Spleen (tissue), 11 donors: ENCODE results near the gene PTN. TPM values are rescaled to one million over a fixed set of nuclear protein-coding genes. Genes with fewer than 3 reads are reported as not detected.

Source experiments
- DNase-seq: peaks from one replicate; pipeline ENCODE4 v3.0.0-alpha.2; 2020
- H3K27ac ChIP-seq, 8 donors: fragments of 200-600 bp; sonication (generic) in 7 of 8; 1 replicate in 4 of 8; 2 replicates in 4 of 8; pipeline versions ENCODE4 v1.5.0 to v1.8.0; 2016 to 2021; ENCODE audit warnings: inconsistent platforms in 4 of 8, mild to moderate bottlenecking in 4 of 8, moderate library complexity in 1 of 8
- H3K27me3 ChIP-seq, 7 donors: fragments of 200-600 bp; sonication (generic) in 6 of 7; replicated peaks in 1 of 7; 1 replicate in 4 of 7; 2 replicates in 3 of 7; pipeline versions ENCODE4 v1.5.0 to v1.8.0; 2016 to 2021; ENCODE audit warnings: inconsistent platforms in 3 of 7, mild to moderate bottlenecking in 1 of 7
- H3K36me3 ChIP-seq, 6 donors: fragments of 200-600 bp; sonication (generic) in 5 of 6; 1 replicate in 4 of 6; 2 replicates in 2 of 6; pipeline versions ENCODE4 v1.5.0 to v1.8.0; 2016 to 2021; ENCODE audit warnings: inconsistent platforms in 2 of 6
- H3K4me1 ChIP-seq, 6 donors: fragments of 200-600 bp; sonication (generic) in 5 of 6; 1 replicate in 3 of 6; 2 replicates in 3 of 6; pipeline versions ENCODE4 v1.5.0 to v1.8.0; 2016 to 2021; ENCODE audit warnings: inconsistent platforms in 3 of 6
- H3K4me3 ChIP-seq, 8 donors: fragments of 200-600 bp; sonication (generic) in 7 of 8; 1 replicate in 4 of 8; 2 replicates in 4 of 8; pipeline versions ENCODE4 v1.5.0 to v1.8.0; 2016 to 2021; ENCODE audit warnings: inconsistent platforms in 4 of 8, mild to moderate bottlenecking in 4 of 8, moderate library complexity in 2 of 8
- H3K9me3 ChIP-seq, 8 donors: fragments of 200-600 bp; sonication (generic) in 7 of 8; 1 replicate in 4 of 8; 2 replicates in 4 of 8; pipeline versions ENCODE4 v1.5.0 to v1.8.0; 2016 to 2021; ENCODE audit warnings: inconsistent platforms in 4 of 8
- CTCF ChIP-seq, 11 experiments: fragments of 200-600 bp in 7 of 11; fragments of 450-650 bp in 4 of 11; sonication (generic) in 4 of 11; IDR thresholded peaks in 8 of 11; conservative IDR thresholded peaks in 3 of 11; 1 replicate in 7 of 11; 2 replicates in 4 of 11; pipeline versions ENCODE4 v1.4.0 to v1.8.0; 2016 to 2021; ENCODE audit warnings: antibody characterized with exemption in 11 of 11, inconsistent platforms in 4 of 11, mild to moderate bottlenecking in 1 of 11
- POLR2A ChIP-seq, 3 donors: fragments of 450-650 bp; IDR thresholded peaks; one replicate each; pipeline ENCODE4 v1.5.1; 2017; ENCODE audit warnings: antibody characterized with exemption in 3 of 3, mild to moderate bottlenecking in 1 of 3
- POLR2AphosphoS5 ChIP-seq, 3 donors: sonication (generic); formaldehyde crosslinking; IDR thresholded peaks; one replicate each; pipeline ENCODE4 v1.5.1; 2017; ENCODE audit warnings: antibody characterized with exemption in 3 of 3
- WGBS, 5 donors: extraction: QIAGEN DNeasy Blood & Tissue Kit in 3 of 5; methylation state at CpG; one replicate each; pipeline versions ENCODE4 v1.1.5 to v1.1.7; 2013 to 2018; 5-methylcytosine and 5-hydroxymethylcytosine counted together
- intact Hi-C: fragments of 100-400 bp; cut with DNase I; formaldehyde crosslinking; loops from one replicate; pipeline ENCODE4 v1.15.0; 2023; ENCODE audit warnings: low total_unique reads
- polyA plus RNA-seq, 3 donors: library from polyadenylated mRNA; stranded (reverse); fragments of 200-250 nt; gene quantifications; one replicate each; pipeline ENCODE4 v1.2.1, GENCODE V29; 2013
- total RNA-seq, 7 donors: library from RNA; depleted of rRNA in 3 of 7; stranded (reverse); fragments of >200 nt in 3 of 7; fragmentation: NEBNext Ultra II Directional in 4 of 7; extraction: Animal tissue kit (Norgen Biotek cat#: 25700) in 4 of 7; gene quantifications; one replicate each; pipeline versions ENCODE4 v1.1.0 to v1.2.1, GENCODE V29; 2016 to 2021
- donor health status: healthy with polysubstance abuse.
- donor health status: DM: no; HTN: no; CAD: no; lungs with moderate emphysema.
- donor health status: DM: no; HTN: no; CAD: no.
- donor health status: Bipolar disorder and iron deficiency.
- donor health status: healthy.
- donor health status: DM: no; HTN: no; CAD: no.
- donor health status: DM: yes; HTN: yes; CAD: no.

PTN gene
- total and polyA plus RNA-seq, 10 donors: 2.1 to 21.1 (median 6.2) TPM

GRCh38 chr7:137337902-137338301 lies 5.6 kb downstream of the PTN start:
- Histone ChIP-seq H3K36me3 (no peaks in the 10 kb centered on the region), H3K9me3 (peaks cover 0 to 6% (median 0%) of the 10 kb centered on the region in 8 donors)
- TF ChIP-seq CTCF (IDR thresholded peaks at IDR 0.05 in 8 of 11, conservative IDR thresholded peaks at IDR 0.05 in 3 of 11) (no peak), POLR2AphosphoS5 (IDR thresholded peaks at IDR 0.05) (no peak), POLR2A (IDR thresholded peaks at IDR 0.05) (no peak)

GRCh38 chr7:137335814-137336213 lies 7.7 kb downstream of the PTN start:
- no peaks in the 10 kb centered on the region for H3K36me3 ChIP-seq
- H3K27me3 ChIP-seq: no peaks in the 10 kb centered on the region
- no peak for DNase-seq
- H3K4me3 ChIP-seq: no peak overlapping the region
- H3K4me1 ChIP-seq: no peaks in the 10 kb centered on the region
- peaks cover 0 to 8% (median 0%) of the 10 kb centered on the region in 8 donors for H3K9me3 ChIP-seq
- no peak for TF ChIP-seq CTCF (IDR thresholded peaks at IDR 0.05 in 8 of 11, conservative IDR thresholded peaks at IDR 0.05 in 3 of 11)
- no peak for TF ChIP-seq POLR2A (IDR thresholded peaks at IDR 0.05)
- TF ChIP-seq POLR2AphosphoS5 (IDR thresholded peaks at IDR 0.05): no peak
- H3K27ac ChIP-seq: no peak overlapping the region
- intact Hi-C loops: no loop called here
- 67 to 92% (median 90%) methylated on average over 4 of the region's 4 CpGs for WGBS, 5 donors

More at GRCh38 chr7:137337902-137338301, 5.6 kb downstream of the PTN start:
- no peak for DNase-seq
- 53 to 65% (median 58%) methylated on average over 2 of the region's 2 CpGs for WGBS, 5 donors
- intact Hi-C loops: no loop called here
- no peaks in the 10 kb centered on the region for H3K27me3 ChIP-seq
- no peak overlapping the region for H3K4me3 ChIP-seq
- no peak overlapping the region for H3K27ac ChIP-seq
- no peaks in the 10 kb centered on the region for H3K4me1 ChIP-seq

GRCh38 chr7:137331378-137331777 lies 12.2 kb downstream of the PTN start:
- TF ChIP-seq POLR2A (IDR thresholded peaks at IDR 0.05) (no peak), CTCF (IDR thresholded peaks at IDR 0.05 in 8 of 11, conservative IDR thresholded peaks at IDR 0.05 in 3 of 11) (no peak), POLR2AphosphoS5 (IDR thresholded peaks at IDR 0.05) (no peak)
- Histone ChIP-seq H3K4me3 (no peak overlapping the region), H3K4me1 (no peaks in the 10 kb centered on the region), H3K9me3 (peaks cover 0 to 8% (median 0%) of the 10 kb centered on the region in 8 donors), H3K27ac (no peak overlapping the region), H3K36me3 (no peaks in the 10 kb centered on the region), H3K27me3 (no peaks in the 10 kb centered on the region)
- intact Hi-C loops: no loop called here
- WGBS, 5 donors: 64 to 82% (median 68%) methylated on average over 8 of the region's 8 CpGs
- no peak for DNase-seq

- Histone ChIP-seq H3K4me3 (no peak overlapping the region), H3K9me3 (peaks cover 0 to 8% (median 0%) of the 10 kb centered on the region in 8 donors), H3K27ac (no peak overlapping the region), H3K4me1 (no peaks in the 10 kb centered on the region), H3K36me3 (no peaks in the 10 kb centered on the region), H3K27me3 (no peaks in the 10 kb centered on the region)
- TF ChIP-seq POLR2AphosphoS5 (IDR thresholded peaks at IDR 0.05) (no peak), CTCF (IDR thresholded peaks at IDR 0.05 in 8 of 11, conservative IDR thresholded peaks at IDR 0.05 in 3 of 11) (no peak), POLR2A (IDR thresholded peaks at IDR 0.05) (no peak)
- 88 to 100% (median 96%) methylated on average over 1 of the region's 1 CpG for WGBS, 5 donors
- no peak for DNase-seq
- intact Hi-C loops: no loop called here
Observed at GRCh38 chr7:137329411-137329810, 14.1 kb downstream of the PTN start.
